ENCODE results near the gene HOOK1.
"Not testable (repeated sequence)": the region's sequence is repeated elsewhere in the genome, so short reads cannot be mapped to it uniquely, and the experiment has no call there.

The HOOK1 gene

GRCh38 chr1:59827055-59827643 lies 12.4 kb downstream of the HOOK1 start:
- no peak for DNase-seq

GRCh38 chr1:59828160-59828559 lies 13.4 kb downstream of the HOOK1 start:
- DNase-seq, result no peak

- no peak for DNase-seq
These were observed 16.8 kb downstream of the HOOK1 start for GRCh38 chr1:59831529-59831928.

GRCh38 chr1:59833022-59833421 lies 18.3 kb downstream of the HOOK1 start:
- no peak for DNase-seq

GRCh38 chr1:59833991-59834390 lies 19.2 kb downstream of the HOOK1 start:
- no peak for DNase-seq

- not testable (repeated sequence) for DNase-seq
These were observed 23.1 kb downstream of the HOOK1 start for GRCh38 chr1:59837857-59838256.

GRCh38 chr1:59845091-59845490 lies 30.3 kb downstream of the HOOK1 start:
- DNase-seq, result no peak

GRCh38 chr1:59846209-59846894 lies 31.6 kb downstream of the HOOK1 start:
- DNase-seq, result no peak

- DNase-seq, result no peak
These were observed 32.1 kb downstream of the HOOK1 start for GRCh38 chr1:59846895-59847282.

GRCh38 chr1:59852117-59852516 lies 37.4 kb downstream of the HOOK1 start:
- no peak for DNase-seq

GRCh38 chr1:59855297-59855696 lies 40.5 kb downstream of the HOOK1 start:
- not testable (repeated sequence) for DNase-seq

- DNase-seq, result peak; percentile 47
These were observed 42.1 kb downstream of the HOOK1 start for GRCh38 chr1:59856725-59857338.

- DNase-seq, result no peak
These were observed 43.1 kb downstream of the HOOK1 start for GRCh38 chr1:59857679-59858354.

- DNase-seq, result no peak
These were observed 51.7 kb downstream of the HOOK1 start for GRCh38 chr1:59866462-59866861.

GRCh38 chr1:59871746-59872145 lies 57.0 kb downstream of the HOOK1 start:
- no peak for DNase-seq

GRCh38 chr1:59877108-59877682 lies 62.4 kb downstream of the HOOK1 start:
- no peak for DNase-seq

GRCh38 chr1:59878370-59878769 lies 63.6 kb downstream of the HOOK1 start:
- no peak for DNase-seq

GRCh38 chr1:59879574-59879973 lies 64.8 kb downstream of the HOOK1 start:
- no peak for DNase-seq

- no peak for DNase-seq
These were observed 65.3 kb downstream of the HOOK1 start for GRCh38 chr1:59879996-59880505.

GRCh38 chr1:59880735-59881134 lies 66.0 kb downstream of the HOOK1 start:
- no peak for DNase-seq

- no peak for DNase-seq
These were observed 70.5 kb downstream of the HOOK1 start for GRCh38 chr1:59885160-59885832.

Measured in NCI-H774 (cell line).